GM15510 (cell line): Measurements from ENCODE around the gene SLC6A11.

ENCODE experiments used
- POLR2A ChIP-seq: IDR thresholded peaks from 3 replicates; pipeline ENCODE4 v1.6.1; 2011; ENCODE audit warnings: borderline replicate concordance; ENCODE audit not compliant: insufficient read length; ENCODE audit errors: extremely low read depth

The SLC6A11 gene

DNA sequence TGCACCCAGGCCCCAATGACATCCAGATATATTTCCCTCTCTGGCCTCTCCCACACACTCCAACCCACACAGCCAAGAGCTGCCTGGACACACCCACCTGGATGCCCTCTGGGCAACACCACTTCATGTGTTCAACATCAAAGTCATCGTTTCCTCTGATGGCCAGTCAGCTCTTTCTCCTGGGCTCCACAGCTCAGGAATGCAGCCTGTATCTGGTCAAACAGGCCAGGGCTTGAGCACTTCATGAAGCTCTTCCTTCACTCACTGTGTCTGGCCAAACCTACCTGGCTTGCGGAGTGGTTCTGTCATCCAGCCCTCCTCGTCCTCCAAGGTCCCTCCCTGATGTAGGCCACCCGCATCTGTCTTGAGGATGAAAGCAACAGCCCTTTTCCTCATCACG, 35.8 kb upstream of the SLC6A11 start:
- TF ChIP-seq POLR2A, result no peak

GRCh38 chr3:10780922-10781321, 35.1 kb upstream of the SLC6A11 start:
- TF ChIP-seq POLR2A, result no peak

GRCh38 chr3:10781981-10782380, 34.0 kb upstream of the SLC6A11 start:
- TF ChIP-seq POLR2A, result no peak

DNA sequence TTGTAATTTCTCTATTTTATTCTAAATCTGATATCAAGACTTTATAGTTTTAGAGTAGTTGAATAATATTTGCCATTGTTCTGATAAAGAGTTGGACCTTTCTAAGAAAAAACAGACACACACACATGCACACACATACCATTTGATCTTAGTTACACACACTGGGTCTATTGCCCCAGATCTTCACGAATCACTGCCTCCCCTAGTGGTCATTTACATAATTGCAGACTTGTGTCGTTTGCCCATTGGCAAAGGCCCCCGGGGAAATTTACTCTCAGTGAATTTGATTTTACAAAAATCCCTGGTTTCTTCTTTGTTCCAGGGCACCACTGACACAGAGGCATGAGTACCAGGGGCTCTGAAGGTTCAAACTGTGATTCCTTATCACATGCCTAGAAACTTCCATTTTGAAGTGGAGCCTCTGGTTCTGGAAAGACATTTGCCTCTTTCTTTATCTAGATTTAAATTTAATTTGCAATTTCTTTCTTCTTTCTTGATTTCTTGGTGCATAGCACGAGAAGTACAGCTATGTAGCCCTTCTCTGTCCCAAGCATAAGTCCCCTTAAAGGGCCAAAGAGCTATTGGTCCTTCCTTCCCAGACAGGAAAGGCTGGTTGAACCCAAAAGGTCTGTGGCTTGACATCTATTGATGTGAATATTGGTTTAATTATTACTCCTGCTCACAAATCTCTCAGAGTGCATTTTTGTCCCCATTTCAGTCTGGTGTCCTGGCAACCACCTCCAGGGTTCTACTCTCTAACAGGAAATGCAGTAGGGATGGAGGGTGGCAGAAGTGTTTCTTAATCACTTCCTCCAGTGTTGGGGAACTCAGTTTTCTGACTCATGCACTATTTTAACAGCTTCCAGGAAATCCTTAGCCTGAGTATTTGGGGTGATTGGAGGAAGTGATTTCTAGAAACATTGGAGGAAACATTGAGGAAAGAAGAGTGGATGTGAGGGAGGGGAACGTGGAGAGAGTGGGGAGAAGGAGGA, 32.4 kb upstream of the SLC6A11 start:
- TF ChIP-seq POLR2A, result no peak

DNA sequence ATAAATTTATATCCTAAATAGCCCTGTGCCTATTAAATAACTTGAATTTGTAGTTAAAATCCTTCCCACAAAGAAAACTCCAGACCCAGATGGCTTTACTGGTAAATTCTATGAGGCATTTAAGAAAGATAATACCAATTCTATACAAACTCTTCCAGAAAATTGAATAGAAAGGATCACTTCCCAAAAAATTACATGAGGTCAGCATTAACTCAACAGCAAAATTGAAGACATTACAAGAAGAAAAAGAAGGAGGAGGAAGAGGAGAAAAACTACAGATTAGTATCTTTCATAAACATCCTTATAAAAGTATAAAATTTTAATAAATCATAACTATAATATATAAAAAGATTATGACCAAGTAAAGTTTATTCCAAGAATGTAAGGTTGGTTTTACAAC, 29.4 kb upstream of the SLC6A11 start:
- no peak for TF ChIP-seq POLR2A

- TF ChIP-seq POLR2A, result no peak
Measured at GRCh38 chr3:10788451-10788850, 27.6 kb upstream of the SLC6A11 start.

- no peak for TF ChIP-seq POLR2A
Measured at GRCh38 chr3:10790713-10791112, 25.3 kb upstream of the SLC6A11 start.

- no peak for TF ChIP-seq POLR2A
Measured at GRCh38 chr3:10792208-10792607, 23.8 kb upstream of the SLC6A11 start.

DNA sequence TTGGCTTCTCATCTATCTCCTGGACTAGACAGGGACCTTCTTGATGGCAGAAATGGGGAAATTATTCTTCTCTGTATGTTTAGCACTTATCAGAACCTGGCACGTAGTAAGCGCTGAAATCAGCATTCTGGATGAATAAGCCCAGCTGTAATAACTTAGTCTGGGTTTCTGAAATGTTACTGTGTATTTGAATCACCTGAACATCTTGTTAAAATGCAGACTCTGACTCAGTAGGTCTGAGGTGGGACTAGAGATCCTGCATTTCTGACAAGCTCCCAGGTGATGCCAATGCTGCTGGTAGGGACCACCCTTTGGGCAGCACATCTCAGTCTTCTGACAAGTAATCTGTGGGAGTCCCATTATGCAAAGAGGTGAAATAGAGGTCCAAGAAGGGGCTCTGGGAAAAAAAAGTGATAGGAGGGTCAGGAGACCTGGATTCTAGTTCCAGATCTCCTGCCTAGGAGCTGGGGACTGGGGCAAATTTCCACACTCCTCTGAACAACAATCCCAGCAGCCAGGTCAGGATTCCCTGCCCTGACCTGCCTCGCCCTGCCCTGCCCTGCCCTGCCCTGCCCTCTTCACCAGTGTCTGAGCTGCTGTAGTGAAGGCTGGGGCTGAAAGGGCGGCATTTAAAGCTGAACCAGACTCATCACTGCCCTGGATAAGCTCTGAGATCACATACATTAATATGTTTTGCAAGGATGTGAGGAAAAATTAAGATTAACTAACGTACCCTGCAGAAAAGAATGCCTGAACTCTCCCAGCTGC, 17.2 kb upstream of the SLC6A11 start:
- no peak for TF ChIP-seq POLR2A

- TF ChIP-seq POLR2A, result no peak
Measured at GRCh38 chr3:10804183-10804648, 11.8 kb upstream of the SLC6A11 start.

DNA sequence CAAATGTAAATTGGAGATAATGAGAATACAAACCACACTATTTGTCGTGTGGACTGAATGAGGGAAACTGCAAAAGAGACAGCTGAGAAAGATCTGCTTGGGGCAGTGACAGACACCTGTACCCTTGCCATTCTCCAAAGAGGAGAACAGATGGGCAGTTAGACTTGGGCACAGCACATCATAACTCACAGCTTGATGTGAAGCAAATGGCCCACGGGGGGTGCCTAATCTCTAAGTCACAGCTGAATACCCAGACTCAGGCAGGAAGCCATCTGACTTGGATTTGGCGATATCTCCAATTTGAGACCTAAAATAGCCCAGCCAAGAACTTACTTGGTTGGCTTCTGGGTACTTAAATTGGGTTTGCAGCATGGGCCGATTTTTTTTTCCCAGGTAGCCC, 10.0 kb upstream of the SLC6A11 start:
- TF ChIP-seq POLR2A, result no peak

DNA sequence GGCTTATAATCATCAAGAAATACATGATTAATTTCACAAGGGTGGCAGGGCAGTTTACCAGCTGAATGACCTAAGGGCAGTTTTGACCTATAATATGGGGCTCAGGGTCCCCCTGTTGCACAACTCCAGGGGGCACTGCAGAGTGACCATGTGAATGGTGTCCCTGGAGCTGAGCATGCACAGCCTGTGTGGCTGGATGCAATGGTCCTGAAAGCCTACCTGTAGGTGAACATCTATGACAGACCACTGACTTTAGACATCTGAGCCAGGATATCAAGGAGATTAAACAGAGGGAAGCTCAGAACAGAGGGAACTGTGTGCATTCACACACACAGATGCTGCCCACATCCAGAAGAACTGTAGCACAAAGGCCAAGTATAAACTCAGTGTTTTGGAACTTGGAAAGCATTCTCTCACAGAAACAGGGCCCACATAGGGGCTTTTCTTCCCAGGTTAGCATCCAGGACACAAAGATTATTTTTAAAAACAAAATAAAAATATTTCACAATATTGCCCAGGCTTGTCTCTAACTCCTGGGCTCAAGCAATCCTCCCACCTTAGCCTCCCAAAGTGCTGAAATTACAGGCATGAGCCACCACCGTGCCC, 7.8 kb upstream of the SLC6A11 start:
- no peak for TF ChIP-seq POLR2A

DNA sequence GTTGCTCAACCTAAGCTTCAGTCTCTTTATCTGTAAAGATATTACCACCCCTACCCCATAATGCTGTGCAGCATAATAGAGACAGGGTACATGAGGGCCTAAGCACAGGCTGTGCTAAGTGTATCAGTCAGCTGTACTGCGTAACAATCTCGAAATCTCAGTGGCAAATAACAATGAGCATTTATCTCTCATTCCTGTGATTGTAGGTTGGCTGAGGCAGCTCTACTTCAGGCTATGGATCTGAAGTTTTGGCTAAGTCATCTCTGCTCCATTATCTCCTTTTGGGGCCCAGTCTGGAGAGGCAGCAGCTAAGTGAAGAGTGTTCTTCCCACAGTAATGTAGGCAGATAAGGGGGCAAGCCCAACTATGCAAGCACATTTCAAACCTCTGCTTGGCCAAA, 7.1 kb upstream of the SLC6A11 start:
- no peak for TF ChIP-seq POLR2A

DNA sequence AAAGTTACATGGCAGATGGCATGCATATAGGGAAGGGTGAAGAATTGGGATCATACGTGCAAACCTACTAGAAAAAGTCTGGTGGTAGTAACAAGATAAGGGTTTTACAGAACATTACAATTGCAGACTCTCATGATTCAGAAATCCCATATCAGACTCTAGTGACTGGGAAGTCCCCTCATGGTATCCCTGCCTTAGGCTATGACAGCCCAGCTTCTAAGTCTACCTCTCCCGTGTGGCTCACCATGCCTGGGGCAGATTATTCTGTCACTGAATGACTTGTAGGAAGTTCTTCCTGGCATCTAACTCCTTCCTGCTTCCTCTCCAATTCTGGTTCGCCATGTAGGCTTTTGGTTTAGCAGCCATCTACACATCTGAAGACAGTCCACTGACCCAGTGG, 5.7 kb upstream of the SLC6A11 start:
- TF ChIP-seq POLR2A, result no peak

DNA sequence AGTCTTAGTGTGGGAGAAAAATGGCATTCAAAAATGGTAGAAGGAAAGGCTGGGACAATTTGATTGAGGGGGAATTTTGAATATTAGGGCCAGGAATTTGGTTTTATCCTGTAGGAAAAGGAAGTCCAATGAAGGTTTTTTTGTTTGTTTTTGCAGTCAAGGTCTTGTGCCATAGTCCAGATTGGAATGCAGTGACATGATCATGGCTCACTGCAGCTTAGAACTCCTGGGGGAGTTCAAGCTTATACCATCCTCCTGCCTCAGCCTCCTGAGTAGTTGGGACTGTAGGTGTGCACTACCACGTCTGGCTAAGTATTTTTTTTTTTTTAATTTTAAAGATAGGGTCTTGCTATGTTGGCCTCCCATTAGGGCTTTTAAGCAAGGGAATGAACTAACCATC, 2.6 kb upstream of the SLC6A11 start:
- TF ChIP-seq POLR2A, result no peak
